SK-N-SH (cell line): ENCODE measurements around the gene PIANP.

Experiments
- RFX5 ChIP-seq: IDR thresholded peaks from 2 replicates; pipeline ENCODE4 v1.6.1; 2012; ENCODE audit warnings: mild to moderate bottlenecking, improper control_type of control experiment, low read length
- YY1 ChIP-seq: IDR thresholded peaks from 2 replicates; pipeline ENCODE4 v1.4.0; 2012; ENCODE audit warnings: low read depth, mild to moderate bottlenecking

GRCh38 chr12:6684609-6685008, 16.0 kb downstream of the PIANP start:
- no peak for TF ChIP-seq YY1
- no peak for TF ChIP-seq RFX5
